ENCODE measurements around the gene ATG7. TPM values are rescaled to one million over a fixed set of nuclear protein-coding genes. Genes with fewer than 3 reads are reported as not detected.

The ATG7 gene
- polyA plus RNA-seq, 2 of the 4 experiments (the other 2 are of a cell fraction) = 27.2 to 41.2 TPM

- ATAC-seq = no peak
- Histone ChIP-seq H3K4me2 (no peak overlapping the region), H3K4me3 (no peak overlapping the region), H3K4me1 (peaks cover 12% of the 10 kb centered on the region), H3K9me3 (no peaks in the 10 kb centered on the region), H3K27ac (no peak overlapping the region)
- TF ChIP-seq SREBF2 (IDR thresholded peaks at IDR 0.05) (no peak), RCOR1 (IDR thresholded peaks at IDR 0.05; ENCODE audit: low read depth, low read length) (no peak), MAZ (IDR thresholded peaks at IDR 0.05; ENCODE audit: borderline replicate concordance, low read depth, low read length) (no peak)
- ChIA-PET POLR2A (interaction anchor here (1.3 kb wide), 1 partner anchor 19 kb away, joined by 4 read pairs; no protein-coding TSS in a partner anchor), CTCF (interaction anchor here (1.2 to 1.8 kb wide), 2 partner anchors 16 to 153 kb away, joined by 3 to 4 read pairs; no protein-coding TSS in a partner anchor)
- 86% methylated on average over 6 of the region's 6 CpGs for WGBS (ENCODE audit: missing lambda C conversion rate)
- no peak for DNase-seq (ENCODE audit: low read depth in 1 of 2, low spot score in 1 of 2)
- FAIRE-seq = no peak
Observed at GRCh38 chr3:11307830-11308432, 35.7 kb downstream of the ATG7 start.

- CTCF ChIA-PET = interaction anchor here (0.7 kb wide), 1 partner anchor 229 kb away, joined by 3 read pairs; no protein-coding TSS in a partner anchor
- Histone ChIP-seq H3K9me3 (no peaks in the 10 kb centered on the region), H3K4me1 (peaks cover 4% of the 10 kb centered on the region), H3K4me3 (no peak overlapping the region), H3K4me2 (no peak overlapping the region), H3K27ac (no peak overlapping the region)
- no peak for DNase-seq (ENCODE audit: low read depth in 1 of 2, low spot score in 1 of 2)
- 87% methylated on average over 5 of the region's 5 CpGs for WGBS (ENCODE audit: missing lambda C conversion rate)
- TF ChIP-seq FOSB (CRISPR knock-in tag; IDR thresholded peaks at IDR 0.05) (no peak), CBX2 (IDR thresholded peaks at IDR 0.05; ENCODE audit: borderline replicate concordance, low read depth) (no peak), CEBPB (IDR thresholded peaks at IDR 0.05) (no peak), ZC3H11A (IDR thresholded peaks at IDR 0.05) (no peak), ZSCAN20 (CRISPR knock-in tag; IDR thresholded peaks at IDR 0.05) (no peak), HOXB5 (CRISPR knock-in tag; IDR thresholded peaks at IDR 0.05) (no peak), ATOH8 (CRISPR knock-in tag; IDR thresholded peaks at IDR 0.05; ENCODE audit: low read depth) (no peak), NR3C1 (IDR thresholded peaks at IDR 0.05) (no peak), ZFP36 (IDR thresholded peaks at IDR 0.05; ENCODE audit: borderline replicate concordance, partially characterized antibody) (no peak), FOSL2 (IDR thresholded peaks at IDR 0.05) (no peak), FOSL2 (CRISPR knock-in tag; IDR thresholded peaks at IDR 0.05) (no peak), EHMT2 (IDR thresholded peaks at IDR 0.05; ENCODE audit: low read depth) (no peak), TFCP2L1 (CRISPR knock-in tag; IDR thresholded peaks at IDR 0.05) (no peak), TP53 (CRISPR knock-in tag; IDR thresholded peaks at IDR 0.05) (no peak), BHLHE40 (IDR thresholded peaks at IDR 0.05; ENCODE audit: low read depth, low read length) (no peak), RCOR1 (IDR thresholded peaks at IDR 0.05; ENCODE audit: low read depth, low read length) (no peak)
- FAIRE-seq = no peak
- no peak for ATAC-seq
- POLR2A ChIA-PET = no interaction called here
Observed at GRCh38 chr3:11310258-11310657, 38.1 kb downstream of the ATG7 start.

GRCh38 chr3:11312166-11312565 is 40.0 kb downstream of the ATG7 start:
- FAIRE-seq (no peak), ATAC-seq (no peak), DNase-seq (ENCODE audit: low read depth in 1 of 2, low spot score in 1 of 2) (no peak)
- 95% methylated on average over 5 of the region's 5 CpGs for WGBS (ENCODE audit: missing lambda C conversion rate)
- Histone ChIP-seq H3K9me3 (no peaks in the 10 kb centered on the region), H3K4me3 (no peak overlapping the region), H3K4me2 (no peak overlapping the region), H3K27ac (no peak overlapping the region), H3K4me1 (no peaks in the 10 kb centered on the region)
- ChIA-PET CTCF (interaction anchor here (0.6 to 2.4 kb wide), 5 partner anchors 14 to 252 kb away, joined by 3 to 7 read pairs (median 3); no protein-coding TSS in a partner anchor), POLR2A (interaction anchor here (0.7 kb wide), 1 partner anchor 47 kb away, joined by 3 read pairs; no protein-coding TSS in a partner anchor)
- TF ChIP-seq SMC3 (IDR thresholded peaks at IDR 0.05) = no peak
- TF ChIP-seq HOXB13 (CRISPR knock-in tag; IDR thresholded peaks at IDR 0.05; ENCODE audit: low read depth) = no peak

GRCh38 chr3:11317300-11317699 is 45.1 kb downstream of the ATG7 start:
- ChIA-PET CTCF (interaction anchor here (0.8 to 1.6 kb wide), 2 partner anchors 18 to 257 kb away, joined by 3 to 5 read pairs; no protein-coding TSS in a partner anchor), POLR2A (interaction anchor here (0.5 kb wide), 1 partner anchor 82 kb away, joined by 3 read pairs; no protein-coding TSS in a partner anchor)
- Histone ChIP-seq H3K4me2 (no peak overlapping the region), H3K4me1 (no peaks in the 10 kb centered on the region), H3K27ac (no peak overlapping the region), H3K4me3 (no peak overlapping the region), H3K9me3 (no peaks in the 10 kb centered on the region)
- no peak for DNase-seq (ENCODE audit: low read depth in 1 of 2, low spot score in 1 of 2)
- TF ChIP-seq MYC (IDR thresholded peaks at IDR 0.05; ENCODE audit: borderline replicate concordance, low read length) = no peak
- TF ChIP-seq CTCF (IDR thresholded peaks at IDR 0.05) = no peak
- TF ChIP-seq CHD2 (IDR thresholded peaks at IDR 0.05; ENCODE audit: low read length, partially characterized antibody) = no peak
- no peak for TF ChIP-seq TFCP2L1 (CRISPR knock-in tag; IDR thresholded peaks at IDR 0.05)
- TF ChIP-seq KDM5A (IDR thresholded peaks at IDR 0.05) = no peak
- no peak for TF ChIP-seq MAFK (IDR thresholded peaks at IDR 0.05; ENCODE audit: partially characterized antibody)
- no peak for TF ChIP-seq NR3C1 (IDR thresholded peaks at IDR 0.05)
- 76% methylated on average over 6 of the region's 9 CpGs for WGBS (ENCODE audit: missing lambda C conversion rate)
- no peak for FAIRE-seq
- no peak for ATAC-seq

Data from A549 (cell line).